K562 (cell line): Measurements from ENCODE around the gene LRRC8A. TPM values are rescaled to one million over a fixed set of nuclear protein-coding genes. Genes with fewer than 3 reads are reported as not detected.

Experiments used
- CBX2 ChIP-seq: fragments of 200-600 bp; sonication (generic); IDR thresholded peaks from one replicate; pipeline ENCODE4 v1.6.1; 2012; ENCODE audit warnings: mild to moderate bottlenecking, low read length, inconsistent platforms; ENCODE audit not compliant: insufficient read depth, poor library complexity, severe bottlenecking
- FOSL1 ChIP-seq: fragments of 200-800 bp; sonication (Bioruptor generic); conservative IDR thresholded peaks from 2 replicates; pipeline ENCODE4 v1.6.1; 2016; ENCODE audit warnings: missing genetic modification characterization, missing compliant biosample characterization
- FOXK1 ChIP-seq: sonication (generic); formaldehyde crosslinking; IDR thresholded peaks from 2 replicates; pipeline ENCODE4 v1.8.0; 2022; ENCODE audit warnings: missing genetic modification reagents, mild to moderate bottlenecking, borderline replicate concordance
- GTF2A2 ChIP-seq: IDR thresholded peaks from 2 replicates; pipeline ENCODE4 v1.6.1; 2016; ENCODE audit warnings: mild to moderate bottlenecking, missing genetic modification characterization, missing compliant biosample characterization
- ILK ChIP-seq: fragments of 450-650 bp; IDR thresholded peaks from 2 replicates; pipeline ENCODE4 v1.6.1; 2016; ENCODE audit warnings: missing genetic modification characterization, low read depth, mild to moderate bottlenecking, missing compliant biosample characterization, moderate library complexity, borderline replicate concordance
- MXI1 ChIP-seq: IDR thresholded peaks from 2 replicates; pipeline ENCODE4 v1.6.1; 2011; ENCODE audit warnings: low read depth, mild to moderate bottlenecking, improper control_type of control experiment, low read length
- RBBP5 ChIP-seq: fragments of 200-600 bp; sonication (generic); IDR thresholded peaks from 2 replicates; pipeline ENCODE4 v1.6.1; 2012; ENCODE audit warnings: borderline replicate concordance, mild to moderate bottlenecking, low read length, control low read depth, inconsistent platforms; ENCODE audit not compliant: insufficient read depth, poor library complexity, severe bottlenecking
- RBM22 ChIP-seq: fragments of 200-400 bp; formaldehyde crosslinking; IDR thresholded peaks from 2 replicates; pipeline ENCODE4 v1.6.1; 2018; ENCODE audit warnings: low read length, low read depth; ENCODE audit not compliant: poor library complexity, severe bottlenecking
- SETDB1 ChIP-seq: IDR thresholded peaks from one replicate; pipeline ENCODE4 v1.6.1; 2012; ENCODE audit warnings: low read length, control low read depth, inconsistent platforms
- ZKSCAN3 ChIP-seq: fragments of 250-450 bp; sonication (Bioruptor Pico); IDR thresholded peaks from 2 replicates; pipeline ENCODE4 v1.4.0; 2020
- ZNF507 ChIP-seq: conservative IDR thresholded peaks from 2 replicates; pipeline ENCODE4 v1.6.1; 2017; ENCODE audit warnings: missing genetic modification characterization, missing compliant biosample characterization
- polyA plus RNA-seq, 8 experiments: library from polyadenylated mRNA; depleted of rRNA in 4 of 8; stranded (reverse) in 5 of 8; unstranded in 3 of 8; fragments of >200 nt; fragmentation: Nextera tagmentation in 2 of 8; fragmentation: Illumina TruSeq in 1 of 8; extraction: Ambion mirVana in 2 of 8; extraction: Trizol in 1 of 8; gene quantifications; 2 replicates each; pipeline versions ENCODE4 v1.2.1 to v1.2.3, GENCODE V29; 2011 to 2014; ENCODE audit warnings: inconsistent platforms in 1 of 8, missing spikeins in 1 of 8
- total RNA-seq, 7 experiments: library from RNA; depleted of rRNA in 6 of 7; stranded (reverse); fragments of >200 nt in 6 of 7; fragmentation: Illumina TruSeq in 2 of 7; extraction: Trizol in 2 of 7; gene quantifications; 2 replicates each; pipeline versions ENCODE4 v1.2.1 to v1.2.3, GENCODE V29; 2011 to 2021; ENCODE audit warnings: low replicate concordance in 1 of 7
- TF ChIP-seq, protein P1 (sequence below): fragments of 450-650 bp; IDR thresholded peaks from 2 replicates; pipeline ENCODE4 v1.6.1; 2016
- TF ChIP-seq, protein P2 (sequence below): fragments of 450-650 bp; IDR thresholded peaks from 2 replicates; pipeline ENCODE4 v1.7.1; 2018; ENCODE audit warnings: mild to moderate bottlenecking, low read depth; ENCODE audit not compliant: partially characterized antibody

The LRRC8A gene
- total and polyA plus RNA-seq, 9 of the 15 experiments (the other 6 are each of a cell fraction or from before 2014, with no cell fraction given), result 2.9 to 24.7 (median 8.9) TPM

DNA sequence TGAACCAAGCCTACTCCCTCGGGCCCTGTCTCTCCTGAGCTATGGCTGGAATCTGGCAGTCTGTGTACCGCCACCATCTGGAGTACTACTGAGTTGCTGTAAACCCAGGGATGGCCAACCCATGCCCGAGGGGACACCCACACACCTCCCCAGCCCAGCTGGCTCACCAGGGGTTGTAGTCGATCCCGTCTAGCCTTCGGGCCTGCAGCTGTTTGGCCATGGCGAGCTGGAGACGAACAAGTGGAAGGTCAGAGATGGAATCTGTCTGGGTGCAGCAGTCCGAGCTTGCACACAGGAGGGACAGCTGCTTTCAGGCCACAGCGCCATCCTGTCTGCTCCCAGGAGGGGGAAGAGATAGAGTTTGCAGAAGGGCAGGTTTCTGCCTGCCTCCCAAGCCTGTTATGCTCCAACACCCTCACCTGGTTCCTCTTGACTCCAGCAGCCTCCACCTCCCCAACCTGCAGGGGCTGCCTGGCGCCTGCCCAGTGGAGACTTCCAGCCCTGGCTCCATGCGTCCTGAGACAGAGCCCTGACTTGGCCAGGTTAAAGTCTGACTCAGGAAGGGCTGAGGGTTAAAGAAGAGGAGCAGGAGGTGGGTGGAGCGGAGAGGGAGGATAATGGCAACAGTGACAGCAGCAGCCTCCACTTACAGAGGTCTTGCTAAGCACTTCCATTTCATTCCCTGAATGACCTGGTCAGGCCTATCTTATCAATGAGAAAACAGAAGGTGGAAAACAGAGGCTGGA is 36.6 kb upstream of the LRRC8A start (continued):
- TF ChIP-seq, protein P1, sequence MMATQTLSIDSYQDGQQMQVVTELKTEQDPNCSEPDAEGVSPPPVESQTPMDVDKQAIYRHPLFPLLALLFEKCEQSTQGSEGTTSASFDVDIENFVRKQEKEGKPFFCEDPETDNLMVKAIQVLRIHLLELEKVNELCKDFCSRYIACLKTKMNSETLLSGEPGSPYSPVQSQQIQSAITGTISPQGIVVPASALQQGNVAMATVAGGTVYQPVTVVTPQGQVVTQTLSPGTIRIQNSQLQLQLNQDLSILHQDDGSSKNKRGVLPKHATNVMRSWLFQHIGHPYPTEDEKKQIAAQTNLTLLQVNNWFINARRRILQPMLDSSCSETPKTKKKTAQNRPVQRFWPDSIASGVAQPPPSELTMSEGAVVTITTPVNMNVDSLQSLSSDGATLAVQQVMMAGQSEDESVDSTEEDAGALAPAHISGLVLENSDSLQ, result peak; percentile 84
- TF ChIP-seq RBBP5 (no peak), CBX2 (no peak), GTF2A2 (tag) (no peak), ZKSCAN3 (no peak), ILK (tag) (no peak), SETDB1 (no peak), FOXK1 (CRISPR knock-in tag) (no peak), ZNF507 (tag) (no peak), RBM22 (no peak), MXI1 (no peak), FOSL1 (tag) (peak; percentile 34; the same call in 1 of the 2 replicates)
- TF ChIP-seq, protein P2, sequence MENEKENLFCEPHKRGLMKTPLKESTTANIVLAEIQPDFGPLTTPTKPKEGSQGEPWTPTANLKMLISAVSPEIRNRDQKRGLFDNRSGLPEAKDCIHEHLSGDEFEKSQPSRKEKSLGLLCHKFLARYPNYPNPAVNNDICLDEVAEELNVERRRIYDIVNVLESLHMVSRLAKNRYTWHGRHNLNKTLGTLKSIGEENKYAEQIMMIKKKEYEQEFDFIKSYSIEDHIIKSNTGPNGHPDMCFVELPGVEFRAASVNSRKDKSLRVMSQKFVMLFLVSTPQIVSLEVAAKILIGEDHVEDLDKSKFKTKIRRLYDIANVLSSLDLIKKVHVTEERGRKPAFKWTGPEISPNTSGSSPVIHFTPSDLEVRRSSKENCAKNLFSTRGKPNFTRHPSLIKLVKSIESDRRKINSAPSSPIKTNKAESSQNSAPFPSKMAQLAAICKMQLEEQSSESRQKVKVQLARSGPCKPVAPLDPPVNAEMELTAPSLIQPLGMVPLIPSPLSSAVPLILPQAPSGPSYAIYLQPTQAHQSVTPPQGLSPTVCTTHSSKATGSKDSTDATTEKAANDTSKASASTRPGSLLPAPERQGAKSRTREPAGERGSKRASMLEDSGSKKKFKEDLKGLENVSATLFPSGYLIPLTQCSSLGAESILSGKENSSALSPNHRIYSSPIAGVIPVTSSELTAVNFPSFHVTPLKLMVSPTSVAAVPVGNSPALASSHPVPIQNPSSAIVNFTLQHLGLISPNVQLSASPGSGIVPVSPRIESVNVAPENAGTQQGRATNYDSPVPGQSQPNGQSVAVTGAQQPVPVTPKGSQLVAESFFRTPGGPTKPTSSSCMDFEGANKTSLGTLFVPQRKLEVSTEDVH, result no peak
